BE2C (cell line): ENCODE data around the gene PRDM10.

Source experiments
- DNase-seq: peaks from one replicate; pipeline ENCODE4 v3.0.0-alpha.2; 2020
- H3K27me3 ChIP-seq: fragments of 250-450 bp; sonication (Bioruptor Pico); 2 replicates; pipeline ENCODE4 v1.5.1; 2020; ENCODE audit warnings: mild to moderate bottlenecking
- H3K36me3 ChIP-seq: fragments of 250-450 bp; sonication (Bioruptor Pico); 2 replicates; pipeline ENCODE4 v1.5.1; 2020; ENCODE audit warnings: mild to moderate bottlenecking
- H3K4me1 ChIP-seq: fragments of 250-450 bp; sonication (Bioruptor Pico); 2 replicates; pipeline ENCODE4 v1.5.1; 2020
- H3K4me3 ChIP-seq: 2 replicates; pipeline ENCODE4 v1.5.1; 2011; ENCODE audit warnings: low read depth, low read length
- H3K9me3 ChIP-seq: fragments of 250-450 bp; sonication (Bioruptor Pico); 2 replicates; pipeline ENCODE4 v1.5.1; 2020
- CTCF ChIP-seq: IDR thresholded peaks from 2 replicates; pipeline ENCODE4 v1.5.1; 2012; ENCODE audit warnings: mild to moderate bottlenecking, low read depth, low read length

Gene PRDM10

GRCh38 chr11:130006929-130007328, 4.3 kb upstream of the PRDM10 start:
- no peak overlapping the region for H3K4me3 ChIP-seq
- H3K27me3 ChIP-seq = no peaks in the 10 kb centered on the region
- DNase-seq = no peak
- no peak for TF ChIP-seq CTCF
- no peaks in the 10 kb centered on the region for H3K9me3 ChIP-seq
- no peaks in the 10 kb centered on the region for H3K4me1 ChIP-seq
- H3K36me3 ChIP-seq = no peaks in the 10 kb centered on the region

GRCh38 chr11:130003717-130004001, 1.0 kb upstream of the PRDM10 start:
- no peak for DNase-seq
- H3K36me3 ChIP-seq = no peaks in the 10 kb centered on the region
- no peak for TF ChIP-seq CTCF
- H3K4me1 ChIP-seq = no peaks in the 10 kb centered on the region
- peak overlapping the region; percentile 88 for H3K4me3 ChIP-seq
- no peaks in the 10 kb centered on the region for H3K27me3 ChIP-seq
- H3K9me3 ChIP-seq = no peaks in the 10 kb centered on the region

GRCh38 chr11:130002846-130003716, 446 bp upstream of the PRDM10 start:
- TF ChIP-seq CTCF = no peak
- DNase-seq = peak; percentile 95
- Histone ChIP-seq H3K4me3 (peak overlapping the region; percentile 88), H3K9me3 (no peaks in the 10 kb centered on the region), H3K27me3 (no peaks in the 10 kb centered on the region), H3K36me3 (no peaks in the 10 kb centered on the region), H3K4me1 (no peaks in the 10 kb centered on the region)

- Histone ChIP-seq H3K4me3 (peak overlapping the region; percentile 88), H3K27me3 (no peaks in the 10 kb centered on the region), H3K9me3 (no peaks in the 10 kb centered on the region), H3K4me1 (no peaks in the 10 kb centered on the region), H3K36me3 (no peaks in the 10 kb centered on the region)
- TF ChIP-seq CTCF = no peak
- DNase-seq = no peak
These were observed 929 bp downstream of the PRDM10 start for GRCh38 chr11:130001461-130002351.

GRCh38 chr11:130000552-130001176, 2.0 kb downstream of the PRDM10 start:
- DNase-seq = no peak
- Histone ChIP-seq H3K9me3 (no peaks in the 10 kb centered on the region), H3K4me1 (no peaks in the 10 kb centered on the region), H3K4me3 (peak overlapping the region; percentile 85), H3K36me3 (no peaks in the 10 kb centered on the region), H3K27me3 (no peaks in the 10 kb centered on the region)
- TF ChIP-seq CTCF = no peak

- Histone ChIP-seq H3K9me3 (no peaks in the 10 kb centered on the region), H3K4me1 (no peaks in the 10 kb centered on the region), H3K4me3 (no peak overlapping the region), H3K36me3 (no peaks in the 10 kb centered on the region), H3K27me3 (no peaks in the 10 kb centered on the region)
- TF ChIP-seq CTCF = no peak
- no peak for DNase-seq
These were observed 3.2 kb downstream of the PRDM10 start for GRCh38 chr11:129999407-129999806.
